Measurements from ENCODE around the gene SLC8A3. TPM values are rescaled to one million over a fixed set of nuclear protein-coding genes. Genes with fewer than 3 reads are reported as not detected.

SLC8A3 gene
- total RNA-seq, 1 donor from 2014 or later: 0.49 TPM

DNA sequence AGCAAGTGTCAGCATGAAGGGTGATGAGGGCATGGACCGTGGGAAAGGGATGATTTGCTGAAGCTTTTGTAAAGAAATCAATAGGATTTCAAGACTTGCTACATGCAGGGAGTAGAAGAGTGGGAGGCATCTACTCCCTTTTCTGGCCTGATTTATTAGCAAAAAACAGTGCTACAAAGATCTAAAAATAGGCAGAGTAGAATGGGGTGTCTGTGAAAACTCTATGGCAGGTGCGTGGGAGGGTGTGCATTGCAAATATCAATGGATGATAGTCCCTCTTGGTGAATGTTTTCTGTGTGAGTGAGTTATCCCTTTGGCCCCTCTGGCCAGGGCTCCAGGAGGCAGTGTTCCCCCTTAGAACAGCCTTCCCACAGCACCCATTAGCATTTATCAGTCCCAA, 170.5 kb downstream of the SLC8A3 start:
- Histone ChIP-seq H3K9me3 (no peaks in the 10 kb centered on the region), H3K27ac (no peak overlapping the region), H3K27me3 (no peaks in the 10 kb centered on the region), H3K36me3 (no peaks in the 10 kb centered on the region), H3K4me1 (peaks cover 16% of the 10 kb centered on the region), H3K4me3 (peak overlapping the region in 1 of 2 donors; percentile 29)
- intact Hi-C loops (cut with DNase I): no loop called here
- DNase-seq (ENCODE audit: extremely low spot score in 2 of 2): no peak
- TF ChIP-seq, protein P1, sequence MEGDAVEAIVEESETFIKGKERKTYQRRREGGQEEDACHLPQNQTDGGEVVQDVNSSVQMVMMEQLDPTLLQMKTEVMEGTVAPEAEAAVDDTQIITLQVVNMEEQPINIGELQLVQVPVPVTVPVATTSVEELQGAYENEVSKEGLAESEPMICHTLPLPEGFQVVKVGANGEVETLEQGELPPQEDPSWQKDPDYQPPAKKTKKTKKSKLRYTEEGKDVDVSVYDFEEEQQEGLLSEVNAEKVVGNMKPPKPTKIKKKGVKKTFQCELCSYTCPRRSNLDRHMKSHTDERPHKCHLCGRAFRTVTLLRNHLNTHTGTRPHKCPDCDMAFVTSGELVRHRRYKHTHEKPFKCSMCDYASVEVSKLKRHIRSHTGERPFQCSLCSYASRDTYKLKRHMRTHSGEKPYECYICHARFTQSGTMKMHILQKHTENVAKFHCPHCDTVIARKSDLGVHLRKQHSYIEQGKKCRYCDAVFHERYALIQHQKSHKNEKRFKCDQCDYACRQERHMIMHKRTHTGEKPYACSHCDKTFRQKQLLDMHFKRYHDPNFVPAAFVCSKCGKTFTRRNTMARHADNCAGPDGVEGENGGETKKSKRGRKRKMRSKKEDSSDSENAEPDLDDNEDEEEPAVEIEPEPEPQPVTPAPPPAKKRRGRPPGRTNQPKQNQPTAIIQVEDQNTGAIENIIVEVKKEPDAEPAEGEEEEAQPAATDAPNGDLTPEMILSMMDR (IDR thresholded peaks at IDR 0.05): no peak
- no peak for TF ChIP-seq POLR2A (IDR thresholded peaks at IDR 0.05)
- no peak for TF ChIP-seq POLR2AphosphoS5 (IDR thresholded peaks at IDR 0.05; ENCODE audit: insufficient read depth in 1 of 2, low read depth in 1 of 2)

DNA sequence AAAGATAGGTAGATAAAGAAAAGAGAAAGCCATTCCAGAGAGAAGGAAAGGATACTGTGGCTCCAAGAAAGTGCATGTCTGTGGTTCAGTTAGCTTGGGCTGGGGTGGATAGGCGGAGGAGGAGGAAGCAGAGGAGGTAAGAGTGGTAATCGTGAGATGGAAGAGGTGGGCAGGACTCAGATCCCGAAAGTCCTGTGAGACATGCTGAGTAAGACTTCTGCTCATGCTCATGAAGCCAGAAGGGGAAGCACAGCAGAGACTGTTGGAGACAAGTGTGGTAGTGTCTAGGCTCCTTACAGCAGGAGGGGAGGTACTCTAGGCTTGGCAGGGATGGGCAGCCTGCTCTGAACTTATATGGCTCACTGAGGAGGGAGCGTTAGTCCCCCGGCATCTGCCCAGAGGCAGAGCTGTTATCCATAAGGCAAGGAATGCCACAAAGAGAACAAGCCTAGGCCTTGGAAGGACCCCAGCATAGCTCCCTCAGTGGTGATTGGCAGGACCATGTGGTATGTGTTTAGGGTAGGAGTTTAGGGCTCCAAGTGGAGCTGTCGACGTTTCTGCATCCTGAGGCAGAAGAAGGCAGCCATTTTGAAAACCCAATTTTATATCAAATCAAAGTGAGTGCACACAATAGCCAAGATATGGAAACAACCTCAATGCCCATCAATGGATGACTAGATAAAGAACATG, 174.2 kb downstream of the SLC8A3 start:
- no peak overlapping the region for H3K4me3 ChIP-seq
- peaks cover 16% of the 10 kb centered on the region for H3K4me1 ChIP-seq
- no peaks in the 10 kb centered on the region for H3K27me3 ChIP-seq
- DNase-seq (ENCODE audit: extremely low spot score in 2 of 2): no peak
- TF ChIP-seq, protein P1 (IDR thresholded peaks at IDR 0.05): no peak
- TF ChIP-seq POLR2A (IDR thresholded peaks at IDR 0.05): no peak
- TF ChIP-seq POLR2AphosphoS5 (IDR thresholded peaks at IDR 0.05; ENCODE audit: insufficient read depth in 1 of 2, low read depth in 1 of 2): no peak
- intact Hi-C loops (cut with DNase I): no loop called here
- no peaks in the 10 kb centered on the region for H3K9me3 ChIP-seq
- no peaks in the 10 kb centered on the region for H3K36me3 ChIP-seq
- H3K27ac ChIP-seq: no peak overlapping the region

DNA sequence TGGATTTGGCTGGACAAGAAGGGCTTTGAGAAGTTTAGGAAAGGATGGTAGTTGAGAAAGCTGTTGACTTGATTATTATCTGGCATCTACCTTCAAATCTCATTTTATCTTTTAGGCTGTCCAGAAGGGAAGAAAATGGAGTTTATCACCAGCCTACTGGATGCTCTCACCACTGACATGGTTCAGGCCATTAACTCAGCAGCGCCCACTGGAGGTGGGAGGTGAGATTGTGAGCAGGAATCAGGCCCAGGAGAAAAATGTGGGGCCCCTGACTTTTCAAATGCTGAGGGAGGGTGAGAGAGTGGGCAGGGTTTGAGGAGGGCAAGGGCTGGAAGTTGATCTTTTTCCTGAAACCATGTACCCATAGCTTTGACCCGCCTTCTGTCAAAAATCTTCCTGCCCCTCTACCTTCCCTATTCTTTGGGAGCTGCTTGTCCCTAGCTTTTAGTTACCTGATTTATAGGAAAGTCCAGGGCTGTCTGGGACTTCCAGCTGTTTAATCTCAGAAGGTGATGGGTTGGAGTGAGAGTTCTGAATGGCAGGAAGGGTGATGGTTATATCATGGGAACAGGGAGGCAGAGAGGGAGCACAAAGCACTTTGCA, 175.4 kb downstream of the SLC8A3 start:
- H3K4me1 ChIP-seq: peaks cover 7% of the 10 kb centered on the region
- H3K27ac ChIP-seq: no peak overlapping the region
- H3K36me3 ChIP-seq: no peaks in the 10 kb centered on the region
- H3K27me3 ChIP-seq: no peaks in the 10 kb centered on the region
- TF ChIP-seq POLR2A (IDR thresholded peaks at IDR 0.05) (no peak), POLR2AphosphoS5 (IDR thresholded peaks at IDR 0.05; ENCODE audit: insufficient read depth in 1 of 2, low read depth in 1 of 2) (no peak)
- TF ChIP-seq, protein P1 (IDR thresholded peaks at IDR 0.05): peak in 1 of 3 experiments; percentile 18
- H3K9me3 ChIP-seq: no peaks in the 10 kb centered on the region
- no peak for DNase-seq (ENCODE audit: extremely low spot score in 2 of 2)
- intact Hi-C loops (cut with DNase I): no loop called here
- no peak overlapping the region for H3K4me3 ChIP-seq

DNA sequence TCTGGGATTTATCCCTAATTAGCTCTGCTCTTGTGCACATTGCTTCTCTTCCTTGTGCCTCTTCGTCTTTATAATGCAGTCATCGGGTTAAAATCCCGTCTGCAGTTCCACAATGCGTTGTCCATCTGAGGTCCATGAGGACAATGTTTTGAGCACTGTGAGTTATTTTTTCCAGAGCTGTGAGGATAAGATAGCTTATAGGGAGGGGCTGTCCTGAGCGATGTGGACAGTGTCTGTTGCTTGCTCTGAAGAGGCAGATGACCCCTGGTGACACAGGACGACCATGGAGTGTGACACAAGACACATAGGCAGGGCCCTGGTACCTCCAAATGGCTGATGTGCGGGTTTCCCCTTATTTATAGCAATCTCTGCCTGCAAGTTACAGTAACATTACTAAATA, 177.0 kb downstream of the SLC8A3 start:
- no peak for DNase-seq (ENCODE audit: extremely low spot score in 2 of 2)
- Histone ChIP-seq H3K27ac (no peak overlapping the region), H3K36me3 (no peaks in the 10 kb centered on the region), H3K9me3 (no peaks in the 10 kb centered on the region), H3K4me3 (no peak overlapping the region), H3K27me3 (no peaks in the 10 kb centered on the region), H3K4me1 (no peaks in the 10 kb centered on the region)
- TF ChIP-seq POLR2A (IDR thresholded peaks at IDR 0.05) (no peak), POLR2AphosphoS5 (IDR thresholded peaks at IDR 0.05; ENCODE audit: insufficient read depth in 1 of 2, low read depth in 1 of 2) (no peak)
- TF ChIP-seq, protein P1 (IDR thresholded peaks at IDR 0.05): no peak
- intact Hi-C loops (cut with DNase I): no loop called here

DNA sequence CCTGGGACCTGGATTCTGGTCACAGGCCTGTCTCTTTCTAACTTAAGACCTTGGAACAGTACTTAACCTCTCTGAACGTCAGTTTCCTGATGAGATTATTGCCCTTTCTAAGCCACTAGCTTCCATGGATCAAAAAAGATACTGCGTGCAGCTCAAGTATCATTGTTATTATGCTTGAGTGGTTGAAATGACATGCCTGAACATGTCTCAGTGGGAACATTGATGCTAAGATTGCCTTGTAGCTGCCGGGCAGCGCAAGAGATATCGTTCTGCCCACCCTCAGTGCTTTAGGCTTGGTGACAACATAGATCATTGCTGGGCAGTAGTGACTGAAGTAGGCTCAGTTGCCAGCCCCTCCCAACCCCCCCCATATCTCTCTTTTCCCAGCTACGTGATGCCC, 177.7 kb downstream of the SLC8A3 start:
- Histone ChIP-seq H3K9me3 (no peaks in the 10 kb centered on the region), H3K27me3 (no peaks in the 10 kb centered on the region), H3K4me3 (no peak overlapping the region), H3K4me1 (no peaks in the 10 kb centered on the region), H3K36me3 (no peaks in the 10 kb centered on the region), H3K27ac (no peak overlapping the region)
- no peak for DNase-seq (ENCODE audit: extremely low spot score in 2 of 2)
- intact Hi-C loops (cut with DNase I): no loop called here
- TF ChIP-seq POLR2A (IDR thresholded peaks at IDR 0.05): no peak
- TF ChIP-seq, protein P1 (IDR thresholded peaks at IDR 0.05): no peak
- no peak for TF ChIP-seq POLR2AphosphoS5 (IDR thresholded peaks at IDR 0.05; ENCODE audit: insufficient read depth in 1 of 2, low read depth in 1 of 2)
